T-helper 2 cell treated with Interferon-gamma antibody and Interleukin-4, amounts not matched to agents 5 μg/mL and 100 μg/mL, for 36 hours (primary cell): Measurements from ENCODE around the gene MARS1.
A peak's percentile ranks its signal among the peaks of the same experiment; 100 is the strongest.

Source experiments
- DNase-seq: peaks from one replicate; pipeline ENCODE4 v3.0.0; 2021; ENCODE audit warnings: low spot score
- H3K27ac Mint-ChIP-seq: one replicate; pipeline ENCODE4 v1.8.0; 2021; ENCODE audit warnings: mild to moderate bottlenecking, mixed read lengths
- H3K27me3 Mint-ChIP-seq: one replicate; pipeline ENCODE4 v1.8.0; 2021; ENCODE audit warnings: low read depth, mixed read lengths
- H3K36me3 Mint-ChIP-seq: one replicate; pipeline ENCODE4 v1.8.0; 2021; ENCODE audit warnings: low read depth, mixed read lengths
- H3K4me1 Mint-ChIP-seq: one replicate; pipeline ENCODE4 v1.8.0; 2021; ENCODE audit warnings: low read depth, mixed read lengths
- H3K4me3 Mint-ChIP-seq: one replicate; pipeline ENCODE4 v1.8.0; 2022; ENCODE audit warnings: mild to moderate bottlenecking, moderate library complexity, mixed read lengths
- H3K9me3 Mint-ChIP-seq: one replicate; pipeline ENCODE4 v1.8.0; 2021; ENCODE audit warnings: mixed read lengths

MARS1 gene

GRCh38 chr12:57461917-57462250 is 26.0 kb upstream of the MARS1 start:
- peaks cover 3% of the 10 kb centered on the region for H3K36me3 Mint-ChIP-seq
- peak; percentile 7 for DNase-seq
- H3K27me3 Mint-ChIP-seq: peaks cover 16% of the 10 kb centered on the region
- peaks cover 35% of the 10 kb centered on the region for H3K4me1 Mint-ChIP-seq
- H3K4me3 Mint-ChIP-seq: peak overlapping the region; percentile 88
- no peak overlapping the region for H3K27ac Mint-ChIP-seq
- no peaks in the 10 kb centered on the region for H3K9me3 Mint-ChIP-seq

DNA sequence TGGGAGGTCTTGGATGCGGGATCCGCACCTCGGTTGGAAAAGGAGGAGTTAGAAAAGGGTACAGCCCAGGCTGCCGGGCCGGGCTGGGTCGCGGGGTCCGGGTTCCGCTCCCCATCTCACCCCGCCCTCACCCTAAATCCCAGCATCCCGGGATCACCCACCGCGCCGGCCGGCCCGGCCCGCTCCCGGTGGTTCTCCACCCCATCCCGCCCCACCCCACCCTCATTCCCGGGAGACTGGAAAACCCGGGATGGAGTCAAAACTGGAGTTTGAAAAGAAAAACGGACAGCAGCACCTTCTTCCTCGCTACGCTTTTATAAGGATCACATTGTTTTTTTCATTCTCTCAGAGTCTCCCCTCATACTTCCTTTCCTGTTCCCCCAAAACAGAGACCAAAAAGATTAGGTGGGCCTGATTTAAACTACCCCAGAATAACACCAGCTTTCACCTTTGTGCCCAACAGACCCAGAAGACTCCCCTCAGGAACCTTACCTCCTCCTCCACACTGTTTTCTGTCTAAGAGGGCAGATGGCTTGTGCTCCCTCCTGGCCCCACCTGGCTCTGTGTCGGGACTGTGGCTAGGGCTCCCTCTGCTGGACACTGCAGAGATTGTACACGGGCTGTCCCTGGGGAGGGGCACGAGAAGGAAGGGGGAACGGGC is 25.5 kb upstream of the MARS1 start:
- Mint-ChIP-seq H3K27me3 (peaks cover 16% of the 10 kb centered on the region), H3K36me3 (peaks cover 6% of the 10 kb centered on the region), H3K4me3 (peak overlapping the region; percentile 88), H3K9me3 (no peaks in the 10 kb centered on the region), H3K4me1 (peaks cover 35% of the 10 kb centered on the region), H3K27ac (peak overlapping the region; percentile 62)
- DNase-seq: peak; percentile 86

DNA sequence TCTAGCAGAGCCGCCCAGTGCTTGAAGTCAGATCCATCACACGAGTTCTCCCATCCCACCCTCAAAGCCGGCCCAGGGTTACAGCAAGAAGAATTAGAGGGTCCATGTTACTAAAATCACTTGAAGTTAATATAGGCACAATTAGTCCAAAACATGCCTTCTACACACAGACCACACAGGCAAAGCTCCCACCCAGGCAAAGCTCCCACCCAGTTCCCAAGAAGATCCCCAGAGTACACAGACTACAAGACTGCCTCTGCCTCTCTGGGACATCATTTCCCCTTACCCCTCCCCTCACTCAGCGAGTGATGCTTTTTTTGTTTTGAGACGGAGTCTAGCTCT is 25.0 kb upstream of the MARS1 start:
- Mint-ChIP-seq H3K4me3 (peak overlapping the region; percentile 88), H3K27me3 (peaks cover 16% of the 10 kb centered on the region), H3K4me1 (peaks cover 35% of the 10 kb centered on the region), H3K27ac (peak overlapping the region; percentile 62), H3K9me3 (no peaks in the 10 kb centered on the region), H3K36me3 (peaks cover 10% of the 10 kb centered on the region)
- no peak for DNase-seq

DNA sequence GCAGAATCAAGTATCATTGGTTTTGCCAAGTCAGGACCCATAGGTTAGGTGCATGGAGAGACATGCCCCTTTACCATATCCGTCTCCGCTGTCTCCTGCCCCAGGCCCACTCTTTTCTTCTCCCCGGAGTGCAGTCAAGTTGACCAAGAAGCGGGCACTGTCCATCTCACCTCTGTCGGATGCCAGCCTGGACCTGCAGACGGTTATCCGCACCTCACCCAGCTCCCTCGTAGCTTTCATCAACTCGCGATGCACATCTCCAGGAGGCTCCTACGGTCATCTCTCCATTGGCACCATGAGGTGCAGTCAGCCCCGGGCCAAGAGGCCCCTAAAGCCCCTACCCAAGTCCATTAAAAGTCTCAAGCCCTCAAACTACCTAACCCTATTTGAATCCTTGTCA is 23.3 kb upstream of the MARS1 start:
- no peak for DNase-seq
- Mint-ChIP-seq H3K36me3 (peaks cover 19% of the 10 kb centered on the region), H3K4me1 (peaks cover 25% of the 10 kb centered on the region), H3K27ac (no peak overlapping the region), H3K9me3 (no peaks in the 10 kb centered on the region), H3K4me3 (no peak overlapping the region), H3K27me3 (peaks cover 16% of the 10 kb centered on the region)

DNA sequence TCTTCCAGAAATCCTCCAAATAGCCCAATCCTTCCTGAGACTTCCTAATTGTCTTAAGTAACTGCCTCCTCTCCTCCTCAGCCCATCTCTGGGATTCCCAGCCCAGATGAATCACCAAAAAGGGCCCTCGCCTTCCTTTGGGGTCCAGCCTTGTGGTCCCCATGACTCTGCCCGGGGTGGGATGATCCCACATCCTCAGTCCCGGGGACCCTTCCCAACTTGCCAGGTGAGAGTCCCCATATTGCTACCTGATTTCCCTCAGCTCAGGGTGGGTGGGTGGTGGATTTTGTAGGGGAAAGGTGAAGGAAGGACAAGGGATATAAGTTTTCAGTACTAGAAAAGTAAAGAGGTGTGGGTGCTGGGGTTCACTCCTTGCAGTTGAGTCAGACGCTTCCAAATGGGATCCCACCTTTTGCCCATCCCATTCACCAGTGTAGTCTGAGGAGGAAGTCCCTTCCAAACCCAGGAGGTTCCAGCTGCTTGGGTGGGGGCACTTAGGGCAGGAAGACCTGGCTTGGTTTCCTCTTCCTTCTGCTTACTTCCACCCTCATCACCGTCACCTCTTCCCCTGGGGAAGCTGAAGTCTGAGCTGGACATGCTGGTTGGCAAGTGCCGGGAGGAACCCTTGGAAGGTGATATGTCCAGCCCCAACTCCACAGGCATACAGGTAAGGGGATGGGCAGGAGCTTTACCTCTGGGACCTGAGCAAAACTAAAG is 22.7 kb upstream of the MARS1 start:
- H3K9me3 Mint-ChIP-seq: no peaks in the 10 kb centered on the region
- H3K27ac Mint-ChIP-seq: no peak overlapping the region
- peaks cover 22% of the 10 kb centered on the region for H3K36me3 Mint-ChIP-seq
- peaks cover 15% of the 10 kb centered on the region for H3K27me3 Mint-ChIP-seq
- H3K4me1 Mint-ChIP-seq: peaks cover 23% of the 10 kb centered on the region
- no peak for DNase-seq
- no peak overlapping the region for H3K4me3 Mint-ChIP-seq

- H3K4me1 Mint-ChIP-seq: peaks cover 19% of the 10 kb centered on the region
- peaks cover 24% of the 10 kb centered on the region for H3K36me3 Mint-ChIP-seq
- DNase-seq: no peak
- H3K4me3 Mint-ChIP-seq: no peak overlapping the region
- no peak overlapping the region for H3K27ac Mint-ChIP-seq
- no peaks in the 10 kb centered on the region for H3K9me3 Mint-ChIP-seq
- peaks cover 10% of the 10 kb centered on the region for H3K27me3 Mint-ChIP-seq
Observed at GRCh38 chr12:57465747-57466505, 21.9 kb upstream of the MARS1 start.

GRCh38 chr12:57467212-57467874 is 20.5 kb upstream of the MARS1 start:
- peaks cover 19% of the 10 kb centered on the region for H3K4me1 Mint-ChIP-seq
- peaks cover 3% of the 10 kb centered on the region for H3K27me3 Mint-ChIP-seq
- peaks cover 32% of the 10 kb centered on the region for H3K36me3 Mint-ChIP-seq
- no peak overlapping the region for H3K27ac Mint-ChIP-seq
- no peak for DNase-seq
- H3K4me3 Mint-ChIP-seq: no peak overlapping the region
- no peaks in the 10 kb centered on the region for H3K9me3 Mint-ChIP-seq

DNA sequence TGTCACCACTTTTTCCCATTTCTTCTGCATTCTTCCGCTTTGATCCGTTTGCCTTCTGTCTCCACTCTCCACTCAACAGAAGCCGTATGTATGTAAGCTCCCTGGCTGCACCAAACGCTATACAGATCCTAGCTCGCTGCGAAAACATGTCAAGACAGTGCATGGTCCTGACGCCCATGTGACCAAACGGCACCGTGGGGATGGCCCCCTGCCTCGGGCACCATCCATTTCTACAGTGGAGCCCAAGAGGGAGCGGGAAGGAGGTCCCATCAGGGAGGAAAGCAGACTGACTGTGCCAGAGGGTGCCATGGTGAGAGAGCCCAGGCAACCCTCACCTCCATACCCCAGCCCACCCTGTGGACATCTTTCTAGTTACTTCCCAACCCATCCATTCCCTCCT is 20.0 kb upstream of the MARS1 start:
- Mint-ChIP-seq H3K27me3 (no peaks in the 10 kb centered on the region), H3K9me3 (no peaks in the 10 kb centered on the region), H3K4me3 (no peak overlapping the region), H3K4me1 (peaks cover 17% of the 10 kb centered on the region), H3K36me3 (peaks cover 38% of the 10 kb centered on the region), H3K27ac (no peak overlapping the region)
- no peak for DNase-seq

DNA sequence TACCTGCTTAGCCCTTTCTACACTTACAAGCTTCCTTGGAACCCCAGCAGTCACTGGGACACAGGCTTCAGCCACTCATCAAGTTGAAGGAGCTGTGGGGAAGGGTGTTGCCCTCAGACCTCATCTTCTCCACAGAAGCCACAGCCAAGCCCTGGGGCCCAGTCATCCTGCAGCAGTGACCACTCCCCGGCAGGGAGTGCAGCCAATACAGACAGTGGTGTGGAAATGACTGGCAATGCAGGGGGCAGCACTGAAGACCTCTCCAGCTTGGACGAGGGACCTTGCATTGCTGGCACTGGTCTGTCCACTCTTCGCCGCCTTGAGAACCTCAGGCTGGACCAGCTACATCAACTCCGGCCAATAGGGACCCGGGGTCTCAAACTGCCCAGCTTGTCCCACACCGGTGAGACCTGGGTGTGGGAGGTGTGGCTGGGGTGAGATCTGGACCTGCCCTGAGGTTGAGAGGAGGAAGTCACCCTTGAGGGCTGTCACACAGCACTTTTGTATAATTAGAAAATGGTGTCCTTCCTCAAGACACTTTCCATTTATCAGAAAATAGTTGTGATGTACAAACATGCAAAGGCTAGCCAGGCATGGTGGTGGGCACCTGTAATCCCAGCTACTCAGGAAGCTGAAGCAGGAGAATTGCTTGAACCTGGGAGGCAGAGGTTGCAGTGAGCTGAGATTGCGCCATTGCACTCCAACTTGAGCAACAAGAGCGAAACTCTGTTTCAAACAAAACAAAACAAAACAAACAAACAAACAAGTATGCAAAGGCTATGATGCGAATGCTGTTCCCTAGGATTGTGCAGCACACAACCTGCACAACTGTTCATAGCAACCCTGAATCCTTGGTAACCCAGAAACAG is 18.3 kb upstream of the MARS1 start:
- Mint-ChIP-seq H3K4me3 (no peak overlapping the region), H3K36me3 (peaks cover 50% of the 10 kb centered on the region), H3K27ac (no peak overlapping the region), H3K27me3 (no peaks in the 10 kb centered on the region), H3K4me1 (peaks cover 20% of the 10 kb centered on the region), H3K9me3 (no peaks in the 10 kb centered on the region)
- no peak for DNase-seq

- Mint-ChIP-seq H3K36me3 (peaks cover 56% of the 10 kb centered on the region), H3K4me3 (no peak overlapping the region), H3K27me3 (no peaks in the 10 kb centered on the region), H3K9me3 (no peaks in the 10 kb centered on the region), H3K4me1 (peaks cover 24% of the 10 kb centered on the region), H3K27ac (no peak overlapping the region)
- no peak for DNase-seq
Observed at GRCh38 chr12:57470286-57470969, 17.4 kb upstream of the MARS1 start.

DNA sequence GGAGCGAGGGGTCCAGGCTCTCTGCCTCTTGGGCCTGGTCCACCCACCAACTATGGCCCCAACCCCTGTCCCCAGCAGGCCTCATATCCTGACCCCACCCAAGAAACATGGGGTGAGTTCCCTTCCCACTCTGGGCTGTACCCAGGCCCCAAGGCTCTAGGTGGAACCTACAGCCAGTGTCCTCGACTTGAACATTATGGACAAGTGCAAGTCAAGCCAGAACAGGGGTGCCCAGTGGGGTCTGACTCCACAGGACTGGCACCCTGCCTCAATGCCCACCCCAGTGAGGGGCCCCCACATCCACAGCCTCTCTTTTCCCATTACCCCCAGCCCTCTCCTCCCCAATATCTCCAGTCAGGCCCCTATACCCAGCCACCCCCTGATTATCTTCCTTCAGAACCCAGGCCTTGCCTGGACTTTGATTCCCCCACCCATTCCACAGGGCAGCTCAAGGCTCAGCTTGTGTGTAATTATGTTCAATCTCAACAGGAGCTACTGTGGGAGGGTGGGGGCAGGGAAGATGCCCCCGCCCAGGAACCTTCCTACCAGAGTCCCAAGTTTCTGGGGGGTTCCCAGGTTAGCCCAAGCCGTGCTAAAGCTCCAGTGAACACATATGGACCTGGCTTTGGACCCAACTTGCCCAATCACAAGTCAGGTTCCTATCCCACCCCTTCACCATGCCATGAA is 16.8 kb upstream of the MARS1 start:
- no peaks in the 10 kb centered on the region for H3K9me3 Mint-ChIP-seq
- H3K4me3 Mint-ChIP-seq: no peak overlapping the region
- no peaks in the 10 kb centered on the region for H3K27me3 Mint-ChIP-seq
- peaks cover 54% of the 10 kb centered on the region for H3K36me3 Mint-ChIP-seq
- H3K4me1 Mint-ChIP-seq: peaks cover 22% of the 10 kb centered on the region
- H3K27ac Mint-ChIP-seq: no peak overlapping the region
- DNase-seq: no peak

GRCh38 chr12:57471661-57472060 is 16.2 kb upstream of the MARS1 start:
- peaks cover 59% of the 10 kb centered on the region for H3K36me3 Mint-ChIP-seq
- H3K9me3 Mint-ChIP-seq: no peaks in the 10 kb centered on the region
- peaks cover 28% of the 10 kb centered on the region for H3K4me1 Mint-ChIP-seq
- no peak overlapping the region for H3K27ac Mint-ChIP-seq
- no peak for DNase-seq
- no peaks in the 10 kb centered on the region for H3K27me3 Mint-ChIP-seq
- no peak overlapping the region for H3K4me3 Mint-ChIP-seq
